ENCODE results near the gene SLC12A8. TPM values are rescaled to one million over a fixed set of nuclear protein-coding genes. Genes with fewer than 3 reads are reported as not detected.
A peak's percentile ranks its signal among the peaks of the same experiment; 100 is the strongest.

The SLC12A8 gene
- total RNA-seq, 1 donor from 2014 or later, result 2.9 TPM

GRCh38 chr3:125229707-125230106, 17.2 kb upstream of the SLC12A8 start:
- no peak for TF ChIP-seq CTCF (conservative IDR thresholded peaks at IDR 0.05)
- H3K27me3 Mint-ChIP-seq (ENCODE audit: low read depth), result no peaks in the 10 kb centered on the region
- no peak for DNase-seq (ENCODE audit: low read depth, low spot score)
- H3K36me3 Mint-ChIP-seq (ENCODE audit: low read depth), result peaks cover 10% of the 10 kb centered on the region
- H3K9me3 Mint-ChIP-seq, result no peaks in the 10 kb centered on the region
- H3K4me1 Mint-ChIP-seq, result no peaks in the 10 kb centered on the region
- peak overlapping the region; percentile 8 for H3K27ac Mint-ChIP-seq (ENCODE audit: unreplicated experiment)
- no peak overlapping the region for H3K4me3 Mint-ChIP-seq

- Mint-ChIP-seq H3K4me1 (no peaks in the 10 kb centered on the region), H3K9me3 (no peaks in the 10 kb centered on the region), H3K27ac (ENCODE audit: unreplicated experiment) (no peak overlapping the region), H3K36me3 (ENCODE audit: low read depth) (peaks cover 10% of the 10 kb centered on the region), H3K4me3 (no peak overlapping the region), H3K27me3 (ENCODE audit: low read depth) (no peaks in the 10 kb centered on the region)
- TF ChIP-seq CTCF (conservative IDR thresholded peaks at IDR 0.05), result no peak
- no peak for DNase-seq (ENCODE audit: low read depth, low spot score)
Measured at GRCh38 chr3:125229168-125229567, 16.6 kb upstream of the SLC12A8 start.

GRCh38 chr3:125221831-125222230, 9.3 kb upstream of the SLC12A8 start:
- no peak for DNase-seq (ENCODE audit: low read depth, low spot score)
- H3K27ac Mint-ChIP-seq (ENCODE audit: unreplicated experiment), result no peak overlapping the region
- no peaks in the 10 kb centered on the region for H3K9me3 Mint-ChIP-seq
- H3K4me1 Mint-ChIP-seq, result no peaks in the 10 kb centered on the region
- no peaks in the 10 kb centered on the region for H3K36me3 Mint-ChIP-seq (ENCODE audit: low read depth)
- no peak overlapping the region for H3K4me3 Mint-ChIP-seq
- H3K27me3 Mint-ChIP-seq (ENCODE audit: low read depth), result no peaks in the 10 kb centered on the region
- TF ChIP-seq CTCF (conservative IDR thresholded peaks at IDR 0.05), result no peak

GRCh38 chr3:125220727-125221429, 8.3 kb upstream of the SLC12A8 start:
- Mint-ChIP-seq H3K27ac (ENCODE audit: unreplicated experiment) (no peak overlapping the region), H3K9me3 (no peaks in the 10 kb centered on the region), H3K4me1 (no peaks in the 10 kb centered on the region), H3K4me3 (no peak overlapping the region), H3K36me3 (ENCODE audit: low read depth) (no peaks in the 10 kb centered on the region), H3K27me3 (ENCODE audit: low read depth) (no peaks in the 10 kb centered on the region)
- DNase-seq (ENCODE audit: low read depth, low spot score), result no peak
- no peak for TF ChIP-seq CTCF (conservative IDR thresholded peaks at IDR 0.05)

- H3K27me3 Mint-ChIP-seq (ENCODE audit: low read depth), result peaks cover under 1% of the 10 kb centered on the region
- no peaks in the 10 kb centered on the region for H3K9me3 Mint-ChIP-seq
- no peak for DNase-seq (ENCODE audit: low read depth, low spot score)
- no peaks in the 10 kb centered on the region for H3K36me3 Mint-ChIP-seq (ENCODE audit: low read depth)
- TF ChIP-seq CTCF (conservative IDR thresholded peaks at IDR 0.05), result no peak
- H3K4me3 Mint-ChIP-seq, result no peak overlapping the region
- H3K27ac Mint-ChIP-seq (ENCODE audit: unreplicated experiment), result no peak overlapping the region
- no peaks in the 10 kb centered on the region for H3K4me1 Mint-ChIP-seq
Measured at GRCh38 chr3:125220183-125220582, 7.6 kb upstream of the SLC12A8 start.
